HG03159 (cell line): ENCODE results near the gene CARS2.
"Not testable (repeated sequence)": the region's sequence is repeated elsewhere in the genome, so short reads cannot be mapped to it uniquely, and the experiment has no call there.

Experiments
- ATAC-seq: cut with Tn5 transposase; IDR thresholded peaks from one replicate; pipeline ENCODE4 v1.9.1; 2021; ENCODE audit warnings: mild to moderate bottlenecking, moderate library complexity; ENCODE audit not compliant: unreplicated experiment

Gene CARS2

DNA sequence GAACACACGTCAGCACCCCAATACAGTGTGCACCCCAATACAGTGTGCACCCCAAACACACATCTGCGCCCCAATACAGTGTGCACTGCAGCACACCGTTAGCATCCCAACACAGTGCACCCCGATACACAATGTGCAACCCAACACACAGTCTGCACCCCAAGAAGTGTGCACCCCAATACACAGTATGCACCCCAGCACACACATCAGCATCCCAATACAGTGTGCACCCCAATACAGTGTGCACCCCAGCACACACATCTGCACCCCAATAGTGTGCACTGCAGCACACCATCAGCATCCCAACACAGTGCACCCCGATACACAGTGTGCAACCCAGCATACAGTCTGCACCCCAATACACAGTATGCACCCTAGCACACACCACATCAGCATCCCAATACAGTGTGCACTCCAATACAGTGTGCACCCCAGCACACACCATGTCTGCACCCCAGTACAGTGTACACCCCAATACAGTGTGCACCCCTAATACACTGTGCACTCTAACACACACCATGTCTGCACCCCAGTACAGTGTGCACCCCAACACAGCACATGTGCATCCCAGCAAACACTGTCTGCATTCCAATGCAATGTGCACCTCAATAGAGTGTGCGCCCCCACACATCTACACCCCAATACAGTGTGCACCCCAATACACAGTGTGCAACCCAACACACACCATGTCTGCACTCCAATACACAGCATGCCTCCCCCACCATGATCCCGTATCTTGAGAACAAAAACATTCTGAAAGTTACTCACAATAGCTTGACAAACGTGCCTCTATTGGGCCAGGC is 855 bp upstream of the CARS2 start:
- no peak for ATAC-seq

DNA sequence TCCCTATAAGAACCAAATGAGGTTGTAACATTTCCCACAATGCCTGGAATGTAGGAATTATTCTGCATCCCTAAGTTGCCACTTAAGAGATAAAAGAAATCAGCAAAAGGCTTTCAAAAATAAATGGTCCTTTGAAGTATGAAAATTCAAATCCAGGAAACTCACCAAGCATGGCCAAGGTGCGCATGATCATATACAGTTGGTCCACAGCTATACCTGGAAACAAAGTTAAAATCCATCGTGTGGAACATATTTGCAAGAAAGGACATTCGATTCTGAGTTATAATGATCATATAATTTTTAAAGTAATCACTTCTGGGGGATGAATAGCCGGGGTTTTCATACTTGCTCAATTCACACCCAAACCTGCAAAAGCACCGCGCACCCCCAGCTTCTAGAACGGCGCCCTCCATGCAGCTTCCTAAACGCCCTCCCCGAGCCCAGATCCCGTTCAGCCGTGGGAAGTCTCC is 525 bp downstream of the CARS2 start:
- no peak for ATAC-seq

- ATAC-seq, result no peak
These were observed 3.1 kb downstream of the CARS2 start for GRCh38 chr13:110702591-110703526.

- ATAC-seq, result no peak
These were observed 3.8 kb downstream of the CARS2 start for GRCh38 chr13:110702089-110702488.

GRCh38 chr13:110701061-110701460 is 4.9 kb downstream of the CARS2 start:
- ATAC-seq, result not testable (repeated sequence)

DNA sequence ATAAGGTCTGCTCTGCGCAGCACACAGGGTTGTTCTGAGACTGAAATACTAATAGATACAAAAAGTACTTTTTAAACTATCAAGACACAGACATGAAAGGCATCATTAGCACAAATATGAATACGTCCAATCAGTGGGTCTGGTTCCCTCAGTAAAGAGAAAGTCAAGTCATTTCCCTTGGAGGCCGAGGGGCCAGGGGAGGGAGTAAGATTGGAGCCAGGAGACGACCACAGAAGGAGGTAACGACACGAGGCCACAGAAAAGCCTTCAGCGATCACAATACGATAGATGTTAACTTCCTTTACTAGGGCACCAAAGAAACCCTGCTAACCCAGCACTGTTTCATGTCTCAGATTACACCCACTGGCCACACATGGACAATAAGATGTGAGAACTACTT is 5.3 kb downstream of the CARS2 start:
- ATAC-seq, result no peak

GRCh38 chr13:110700186-110700585 is 5.7 kb downstream of the CARS2 start:
- ATAC-seq, result no peak

DNA sequence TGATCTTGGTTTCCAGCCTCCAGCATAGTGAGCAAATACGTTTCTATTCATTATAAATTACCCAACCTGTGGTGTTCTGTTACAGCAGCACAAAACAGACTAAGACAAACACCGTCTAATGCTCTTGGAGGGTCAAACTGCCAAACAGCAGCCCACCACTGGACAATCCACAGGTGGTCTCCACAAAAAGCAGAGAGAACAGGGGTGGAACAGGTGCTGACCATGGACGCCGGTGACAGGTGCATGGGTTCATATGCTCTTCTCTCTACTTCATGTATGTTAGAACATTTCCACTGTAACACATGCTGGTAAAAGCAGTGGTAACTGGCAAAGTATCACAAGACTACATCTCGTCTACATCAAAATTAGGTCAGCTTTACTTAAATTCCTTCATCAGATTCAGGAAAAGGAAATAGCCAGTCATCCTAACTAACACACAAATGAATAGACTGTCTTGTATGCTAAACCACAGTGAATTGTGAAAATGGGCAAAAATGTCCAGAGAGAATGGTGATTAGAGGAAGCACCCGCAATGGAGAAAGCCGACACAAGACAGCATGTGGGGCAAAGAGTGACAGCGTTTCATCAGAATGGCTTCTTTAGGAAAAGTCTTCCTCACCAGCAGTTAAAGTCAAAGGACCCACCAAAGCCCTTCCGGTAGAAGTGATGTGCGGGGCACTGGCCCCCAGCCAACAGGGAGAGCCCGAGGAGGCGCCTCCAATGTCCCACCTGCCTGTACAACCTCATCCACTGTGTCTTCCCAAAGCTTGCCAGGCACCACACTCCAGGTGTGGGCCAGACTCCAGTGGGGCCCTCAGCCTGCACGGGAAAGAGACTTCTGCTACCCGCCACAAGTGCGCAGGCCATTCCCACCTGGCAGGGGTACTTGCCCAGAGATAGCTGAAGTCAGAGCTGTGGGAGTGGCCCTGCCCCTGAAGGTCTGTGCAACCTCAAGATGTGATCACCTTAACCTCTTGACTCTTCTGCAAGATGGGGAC is 6.5 kb downstream of the CARS2 start:
- no peak for ATAC-seq

- peak; percentile 66 for ATAC-seq
These were observed 7.2 kb downstream of the CARS2 start for GRCh38 chr13:110698689-110699088.

DNA sequence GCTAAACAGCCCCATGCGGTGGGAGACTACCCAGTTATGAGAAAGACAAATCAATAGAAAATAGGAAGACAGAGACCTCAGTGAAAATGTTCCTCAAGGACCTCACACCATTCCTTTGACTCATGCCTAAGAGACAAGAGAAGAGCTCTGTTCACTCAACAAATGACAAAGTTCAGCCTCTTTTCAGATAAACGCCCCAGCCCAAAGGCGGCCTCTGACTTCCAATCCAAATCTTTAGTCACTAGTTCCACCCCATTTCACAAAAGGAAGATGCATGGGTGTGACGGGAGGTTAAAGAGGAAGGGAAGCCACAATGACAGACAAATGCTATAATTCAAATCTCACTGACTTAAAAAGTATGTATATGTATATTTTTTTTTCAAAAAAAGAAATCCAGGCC is 8.1 kb downstream of the CARS2 start:
- ATAC-seq, result no peak

DNA sequence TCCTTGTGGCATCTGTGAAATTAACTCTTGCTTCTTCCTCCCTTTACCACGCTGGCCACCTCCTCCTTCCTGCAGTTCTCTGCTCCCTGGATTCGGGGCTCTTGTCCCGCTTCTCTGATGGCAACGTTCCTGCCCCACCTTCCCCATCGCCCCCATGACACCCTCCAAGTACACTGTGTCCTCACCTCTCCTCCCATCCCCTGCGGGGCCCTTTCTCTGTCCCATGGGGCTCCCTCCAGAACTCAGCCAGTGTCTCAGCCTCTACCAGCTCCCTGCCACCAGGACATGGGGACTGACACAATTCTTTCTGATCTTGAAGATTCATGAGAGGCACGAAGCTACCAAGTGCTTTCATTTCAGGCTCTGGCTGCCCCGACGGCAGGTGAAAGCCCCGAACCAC is 9.1 kb downstream of the CARS2 start:
- no peak for ATAC-seq

DNA sequence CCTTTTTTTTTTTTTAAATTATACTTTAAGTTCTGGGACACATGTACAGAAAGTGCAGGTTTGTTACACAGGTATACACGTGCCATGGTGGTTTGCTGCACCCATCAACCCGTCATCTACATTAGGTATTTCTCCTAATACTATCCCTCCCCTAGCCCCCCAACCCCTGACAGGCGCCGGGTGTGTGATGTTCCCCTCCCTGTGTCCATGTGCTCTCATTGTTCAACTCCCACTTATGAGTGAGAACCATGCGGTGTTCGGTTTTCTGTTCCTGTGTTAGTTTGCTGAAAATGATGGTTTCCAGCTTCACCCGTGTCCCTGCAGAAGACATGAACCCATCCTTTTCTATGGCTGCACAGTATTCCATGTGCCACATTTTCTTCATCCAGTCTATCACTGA is 10.1 kb downstream of the CARS2 start:
- not testable (repeated sequence) for ATAC-seq

DNA sequence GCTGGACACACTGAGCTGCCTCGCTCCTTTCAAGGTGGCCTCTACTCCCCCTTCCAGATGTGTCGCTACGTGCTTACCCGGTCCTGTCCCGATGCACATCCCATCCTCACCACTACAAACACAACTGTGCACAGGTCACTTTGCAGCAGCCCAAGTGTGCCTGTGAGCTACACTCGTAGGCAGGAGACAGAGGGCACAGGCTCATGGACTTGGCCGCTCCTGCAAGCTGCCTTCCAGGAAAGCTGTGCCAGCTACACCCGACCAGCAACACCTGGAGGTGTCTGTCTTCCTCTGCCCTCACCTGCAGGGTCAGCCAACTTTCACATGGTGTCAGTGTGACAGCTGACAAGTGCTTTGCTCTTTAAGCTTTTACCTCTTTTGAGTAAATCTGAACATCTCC is 15.4 kb downstream of the CARS2 start:
- no peak for ATAC-seq

DNA sequence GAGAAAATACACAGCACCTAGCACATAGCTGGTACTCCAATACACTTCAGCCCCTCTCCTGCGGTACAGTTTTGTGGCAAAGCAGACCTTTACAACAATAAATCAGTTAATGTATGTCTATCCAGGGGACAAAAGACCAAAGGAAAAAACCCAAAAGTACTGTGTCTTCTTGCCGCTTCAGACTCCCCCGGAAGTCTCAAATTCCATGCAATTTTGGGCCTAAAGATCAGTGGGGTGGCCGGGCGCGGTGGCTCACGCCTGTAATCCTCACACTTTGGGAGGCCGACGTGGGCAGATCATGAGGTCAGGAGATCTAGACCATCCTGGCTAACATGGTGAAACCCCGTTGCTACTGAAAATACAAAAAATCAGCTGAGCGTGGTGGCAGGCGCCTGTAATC is 16.2 kb downstream of the CARS2 start:
- no peak for ATAC-seq

DNA sequence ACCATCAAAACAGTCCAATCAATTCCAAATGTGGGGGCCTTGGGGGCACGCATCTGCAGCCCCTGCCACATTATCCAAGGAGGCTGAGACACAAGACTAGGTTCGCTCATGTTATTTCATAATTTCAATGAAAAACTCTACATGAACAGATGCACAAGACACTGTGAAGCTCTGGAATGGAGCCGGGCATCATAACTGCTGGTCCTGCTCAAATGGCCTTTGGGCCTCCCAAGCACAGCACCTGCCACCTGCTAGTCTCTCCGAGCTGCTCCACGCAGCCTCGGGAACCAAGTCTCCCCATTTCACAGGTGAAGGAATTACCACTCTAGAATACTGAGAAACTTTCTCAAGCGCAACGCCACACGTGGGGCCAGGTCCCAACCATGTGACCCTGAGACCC is 16.9 kb downstream of the CARS2 start:
- ATAC-seq, result no peak

- ATAC-seq, result no peak
These were observed 18.2 kb downstream of the CARS2 start for GRCh38 chr13:110687736-110688135.

DNA sequence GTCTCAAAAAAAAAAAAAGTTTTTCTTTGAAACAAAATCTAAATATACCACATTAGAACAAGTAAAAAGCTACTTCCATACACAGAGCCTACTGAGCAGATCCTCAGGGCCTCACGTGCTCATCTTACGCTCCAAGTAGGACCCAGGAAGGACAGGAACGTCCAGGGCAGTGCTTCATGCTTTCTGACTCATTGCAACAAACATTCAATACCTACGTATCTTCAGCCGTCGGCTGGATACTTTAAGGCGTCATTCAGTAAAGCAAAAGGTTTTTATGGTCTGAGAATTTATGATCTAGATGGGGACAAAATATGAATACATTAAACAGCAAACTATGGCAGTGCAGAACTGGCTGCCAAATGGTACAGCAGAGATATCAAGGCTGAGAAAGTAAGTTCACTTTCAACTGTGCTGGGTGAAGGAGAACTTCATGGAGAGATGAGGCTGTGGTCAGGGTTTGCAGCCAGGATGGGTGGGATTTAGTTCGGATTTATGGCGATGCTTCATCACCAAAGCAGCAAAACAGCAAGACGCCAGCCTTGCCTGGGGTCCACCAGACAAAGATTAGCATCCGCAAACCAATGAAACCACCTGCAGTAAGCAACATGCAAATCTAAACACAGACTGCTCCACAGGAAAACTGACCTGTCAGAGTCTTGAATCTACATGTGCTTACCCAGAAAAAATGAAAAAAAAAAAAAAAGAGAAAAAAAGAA is 20.5 kb downstream of the CARS2 start:
- no peak for ATAC-seq

- no peak for ATAC-seq
These were observed 21.4 kb downstream of the CARS2 start for GRCh38 chr13:110684388-110685056.

- ATAC-seq, result no peak
These were observed 22.0 kb downstream of the CARS2 start for GRCh38 chr13:110683921-110684320.
